ENCODE results near the gene PHETA2. TPM values are rescaled to one million over a fixed set of nuclear protein-coding genes. Genes with fewer than 3 reads are reported as not detected.

Gene PHETA2
- total and polyA plus RNA-seq, 2 of the 13 experiments (the other 11 are each of a cell fraction or from before 2014, with no cell fraction given): 0.07 TPM; not detected in 1

DNA sequence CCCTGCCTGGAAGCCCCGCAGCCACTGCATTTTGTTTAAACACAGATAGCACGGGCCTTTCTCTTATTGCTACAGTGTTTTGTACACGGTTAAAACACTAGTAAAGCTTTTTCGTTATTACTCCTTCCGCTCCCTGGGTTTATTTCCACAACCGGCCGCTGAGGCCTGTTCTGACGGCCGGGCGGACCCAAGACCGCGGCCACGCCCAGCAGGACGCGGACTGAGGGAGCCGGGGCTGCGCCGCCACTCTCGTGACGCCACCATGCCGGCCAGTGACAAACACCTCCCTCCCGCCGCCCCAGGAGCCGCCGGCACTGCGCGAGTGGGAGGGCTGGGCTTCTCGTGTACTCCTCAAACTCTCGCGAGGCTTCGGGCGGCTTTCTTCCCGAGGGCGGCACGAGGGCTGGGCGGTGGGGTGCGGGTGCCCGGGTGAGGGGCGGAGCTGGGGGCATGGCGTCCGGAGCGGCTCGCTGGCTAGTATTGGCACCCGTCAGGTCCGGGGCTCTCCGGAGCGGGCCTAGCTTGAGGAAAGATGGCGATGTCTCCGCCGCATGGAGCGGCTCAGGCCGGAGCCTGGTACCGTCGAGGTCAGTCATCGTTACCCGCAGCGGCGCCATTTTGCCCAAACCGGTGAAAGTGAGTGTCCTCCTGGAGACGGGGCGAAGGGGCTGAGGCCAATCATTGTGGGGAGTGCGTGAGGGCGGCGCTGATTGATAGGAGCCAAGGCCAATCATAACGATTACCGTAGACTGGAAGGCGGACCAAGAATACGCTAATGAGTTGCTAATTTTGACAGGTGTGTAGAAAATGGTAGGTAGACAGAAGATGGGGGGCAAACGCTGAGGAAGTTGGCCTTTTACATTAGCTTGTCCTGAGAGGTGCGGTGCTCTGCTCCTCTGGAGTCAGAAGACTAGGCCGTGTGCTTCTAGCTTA, 5.5 kb downstream of the PHETA2 start, which contains the start of gene SMDT1 (continued):
- TF ChIP-seq, protein P1, sequence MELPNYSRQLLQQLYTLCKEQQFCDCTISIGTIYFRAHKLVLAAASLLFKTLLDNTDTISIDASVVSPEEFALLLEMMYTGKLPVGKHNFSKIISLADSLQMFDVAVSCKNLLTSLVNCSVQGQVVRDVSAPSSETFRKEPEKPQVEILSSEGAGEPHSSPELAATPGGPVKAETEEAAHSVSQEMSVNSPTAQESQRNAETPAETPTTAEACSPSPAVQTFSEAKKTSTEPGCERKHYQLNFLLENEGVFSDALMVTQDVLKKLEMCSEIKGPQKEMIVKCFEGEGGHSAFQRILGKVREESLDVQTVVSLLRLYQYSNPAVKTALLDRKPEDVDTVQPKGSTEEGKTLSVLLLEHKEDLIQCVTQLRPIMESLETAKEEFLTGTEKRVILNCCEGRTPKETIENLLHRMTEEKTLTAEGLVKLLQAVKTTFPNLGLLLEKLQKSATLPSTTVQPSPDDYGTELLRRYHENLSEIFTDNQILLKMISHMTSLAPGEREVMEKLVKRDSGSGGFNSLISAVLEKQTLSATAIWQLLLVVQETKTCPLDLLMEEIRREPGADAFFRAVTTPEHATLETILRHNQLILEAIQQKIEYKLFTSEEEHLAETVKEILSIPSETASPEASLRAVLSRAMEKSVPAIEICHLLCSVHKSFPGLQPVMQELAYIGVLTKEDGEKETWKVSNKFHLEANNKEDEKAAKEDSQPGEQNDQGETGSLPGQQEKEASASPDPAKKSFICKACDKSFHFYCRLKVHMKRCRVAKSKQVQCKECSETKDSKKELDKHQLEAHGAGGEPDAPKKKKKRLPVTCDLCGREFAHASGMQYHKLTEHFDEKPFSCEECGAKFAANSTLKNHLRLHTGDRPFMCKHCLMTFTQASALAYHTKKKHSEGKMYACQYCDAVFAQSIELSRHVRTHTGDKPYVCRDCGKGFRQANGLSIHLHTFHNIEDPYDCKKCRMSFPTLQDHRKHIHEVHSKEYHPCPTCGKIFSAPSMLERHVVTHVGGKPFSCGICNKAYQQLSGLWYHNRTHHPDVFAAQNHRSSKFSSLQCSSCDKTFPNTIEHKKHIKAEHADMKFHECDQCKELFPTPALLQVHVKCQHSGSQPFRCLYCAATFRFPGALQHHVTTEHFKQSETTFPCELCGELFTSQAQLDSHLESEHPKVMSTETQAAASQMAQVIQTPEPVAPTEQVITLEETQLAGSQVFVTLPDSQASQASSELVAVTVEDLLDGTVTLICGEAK (IDR thresholded peaks at IDR 0.05): no peak
- TF ChIP-seq, protein P1 (CRISPR knock-in tag; IDR thresholded peaks at IDR 0.05): 0 out of 2 replicates have a peak, but pooled peaks have one; percentile 46
- TF ChIP-seq ZNF781 (CRISPR knock-in tag; IDR thresholded peaks at IDR 0.05; ENCODE audit: borderline replicate concordance, not compliant biosample characterization) (peak; percentile 47), ZNF326 (CRISPR knock-in tag; IDR thresholded peaks at IDR 0.05; ENCODE audit: borderline replicate concordance) (no peak), GRHL1 (CRISPR knock-in tag; conservative IDR thresholded peaks at IDR 0.05) (no peak), ZNF232 (CRISPR knock-in tag; IDR thresholded peaks at IDR 0.05; ENCODE audit: borderline replicate concordance) (peak; percentile 23; the same call in 1 of the 2 replicates), RFXANK (CRISPR knock-in tag; IDR thresholded peaks at IDR 0.05) (no peak), HNF1B (CRISPR knock-in tag; IDR thresholded peaks at IDR 0.05) (peak; percentile 83), ZNF337 (CRISPR knock-in tag; IDR thresholded peaks at IDR 0.05; ENCODE audit: borderline replicate concordance, low read depth) (peak; percentile 57; the same call in 1 of the 2 replicates), MBNL3 (CRISPR knock-in tag; conservative IDR thresholded peaks at IDR 0.05) (no peak), ZBTB7B (CRISPR knock-in tag; IDR thresholded peaks at IDR 0.05) (0 out of 2 replicates have a peak, but pooled peaks have one; percentile 48), HES4 (CRISPR knock-in tag; IDR thresholded peaks at IDR 0.05; ENCODE audit: borderline replicate concordance) (0 out of 2 replicates have a peak, but pooled peaks have one; percentile 14), ZNF468 (CRISPR knock-in tag; IDR thresholded peaks at IDR 0.05) (no peak)
- TF ChIP-seq, protein P2, sequence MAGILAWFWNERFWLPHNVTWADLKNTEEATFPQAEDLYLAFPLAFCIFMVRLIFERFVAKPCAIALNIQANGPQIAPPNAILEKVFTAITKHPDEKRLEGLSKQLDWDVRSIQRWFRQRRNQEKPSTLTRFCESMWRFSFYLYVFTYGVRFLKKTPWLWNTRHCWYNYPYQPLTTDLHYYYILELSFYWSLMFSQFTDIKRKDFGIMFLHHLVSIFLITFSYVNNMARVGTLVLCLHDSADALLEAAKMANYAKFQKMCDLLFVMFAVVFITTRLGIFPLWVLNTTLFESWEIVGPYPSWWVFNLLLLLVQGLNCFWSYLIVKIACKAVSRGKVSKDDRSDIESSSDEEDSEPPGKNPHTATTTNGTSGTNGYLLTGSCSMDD (CRISPR knock-in tag; IDR thresholded peaks at IDR 0.05): 0 out of 2 replicates have a peak, but pooled peaks have one; percentile 38
